SW 1271 (cell line): Measurements from ENCODE around the gene LRRC53.

ENCODE experiments used
- DNase-seq, 2 experiments: peaks; one replicate each; lab custom pipeline; 2025; lab: John Stamatoyannopoulos, UW

Gene LRRC53

DNA sequence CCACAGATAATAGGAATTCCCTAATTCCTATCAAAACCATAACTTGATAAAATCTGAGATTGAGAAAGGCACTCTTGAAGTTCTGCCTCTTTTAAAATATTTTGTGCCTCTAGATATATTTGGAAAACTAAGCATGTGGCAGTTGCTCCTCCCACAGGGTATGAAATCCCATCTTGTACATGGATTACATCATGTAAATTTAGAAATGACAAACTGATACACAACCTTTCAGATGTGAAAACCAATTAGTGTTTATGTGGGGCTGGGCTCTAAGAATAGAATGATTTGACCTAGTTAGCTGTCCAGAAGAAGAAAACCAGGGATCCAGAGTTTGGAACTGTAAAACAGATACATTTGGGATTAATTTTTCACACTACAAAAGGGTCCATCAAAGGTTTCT, 15.7 kb downstream of the LRRC53 start:
- DNase-seq: no peak

DNA sequence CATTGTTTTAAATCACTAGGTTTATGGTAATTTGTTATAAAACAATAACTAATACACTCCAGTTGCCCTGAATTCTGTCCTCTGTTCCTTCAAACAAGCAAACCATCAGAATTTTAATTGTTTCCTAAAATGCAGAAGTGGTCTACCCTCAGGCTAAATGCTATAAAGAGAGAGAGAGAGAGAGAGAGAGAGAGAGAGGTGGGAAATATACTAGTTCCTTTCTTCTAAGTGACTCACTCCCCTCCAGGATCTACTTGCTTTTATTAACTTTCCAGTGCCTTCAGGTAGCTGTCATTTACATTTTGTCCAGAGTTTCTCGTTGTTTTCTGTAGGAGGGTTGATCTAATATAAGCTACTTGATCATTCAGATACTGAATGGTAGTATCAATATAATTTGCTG, 26.4 kb downstream of the LRRC53 start:
- DNase-seq: no peak

DNA sequence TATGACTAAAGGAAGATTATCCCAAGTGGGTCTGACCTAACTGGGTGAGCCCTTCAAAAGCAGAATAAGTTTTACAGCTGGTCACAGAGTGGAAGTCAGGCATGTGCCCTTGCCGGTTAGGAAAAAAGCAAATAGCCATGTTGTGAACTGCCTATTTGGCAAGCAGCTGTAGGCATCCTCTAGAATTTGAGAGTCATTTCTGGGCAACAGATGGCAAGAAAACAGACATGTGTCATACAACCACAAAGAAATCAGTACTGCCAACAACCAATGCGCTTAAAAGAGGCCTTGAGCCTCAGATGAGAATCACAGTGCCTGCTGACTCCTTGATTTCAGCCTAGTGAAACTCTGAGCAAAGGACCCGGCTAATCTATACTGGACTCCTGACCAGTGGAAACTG, 26.8 kb downstream of the LRRC53 start:
- DNase-seq: no peak

DNA sequence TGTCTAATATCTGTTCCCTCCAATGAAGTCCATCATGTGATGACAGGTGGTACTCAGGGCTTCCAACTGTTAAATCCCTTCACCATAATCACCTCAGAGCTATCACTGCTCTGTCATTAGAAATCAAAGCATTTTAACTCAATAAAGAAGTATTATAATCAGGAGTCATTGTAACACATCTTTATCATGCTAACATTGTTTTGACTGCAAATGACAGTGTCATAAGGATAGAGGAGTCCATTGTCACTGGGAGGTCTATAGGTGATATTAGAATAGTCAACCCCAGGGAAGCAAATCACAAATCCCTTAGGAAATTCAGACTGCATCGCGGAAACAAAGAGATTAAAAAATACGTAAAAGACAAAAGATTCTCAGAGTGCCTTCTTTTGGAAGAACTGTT, 30.8 kb downstream of the LRRC53 start:
- DNase-seq: no peak

DNA sequence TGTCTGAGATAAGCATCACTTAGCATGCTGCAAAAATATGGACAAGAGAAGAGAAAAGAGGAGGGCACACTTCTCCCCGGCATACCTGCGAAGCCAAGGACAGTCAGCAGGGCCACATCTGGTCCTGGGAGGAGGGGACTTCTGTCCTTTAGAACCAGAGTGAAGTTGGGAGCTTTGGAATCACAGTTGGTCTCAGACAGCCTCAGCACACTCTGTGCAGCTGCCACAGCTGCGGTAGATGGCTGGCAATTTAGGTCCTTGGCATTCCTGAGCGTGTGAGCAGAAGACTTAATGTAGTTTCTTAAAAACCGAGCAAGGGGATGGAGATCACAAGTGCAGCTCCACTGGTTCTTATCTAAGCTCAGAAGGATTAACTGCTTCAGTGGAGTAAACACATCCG, 32.3 kb downstream of the LRRC53 start:
- no peak for DNase-seq

DNA sequence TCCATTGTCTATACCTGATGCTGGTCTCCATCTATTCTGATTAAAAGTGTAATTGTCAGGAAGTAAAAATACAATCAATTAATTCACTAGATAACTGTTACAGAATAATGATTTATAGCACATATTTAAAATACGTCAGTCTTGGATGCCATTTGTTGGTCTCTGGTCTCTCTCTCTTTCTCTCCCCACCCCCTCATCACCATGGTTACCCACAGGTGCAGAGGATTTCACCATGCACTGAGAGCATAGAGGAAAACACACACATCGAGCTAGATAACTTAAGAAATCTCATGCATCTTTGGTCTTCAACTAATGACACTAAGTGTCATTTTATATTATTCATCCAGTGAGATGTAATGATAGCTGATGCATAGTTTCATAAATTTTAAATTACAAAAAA, 33.4 kb downstream of the LRRC53 start:
- no peak for DNase-seq

DNA sequence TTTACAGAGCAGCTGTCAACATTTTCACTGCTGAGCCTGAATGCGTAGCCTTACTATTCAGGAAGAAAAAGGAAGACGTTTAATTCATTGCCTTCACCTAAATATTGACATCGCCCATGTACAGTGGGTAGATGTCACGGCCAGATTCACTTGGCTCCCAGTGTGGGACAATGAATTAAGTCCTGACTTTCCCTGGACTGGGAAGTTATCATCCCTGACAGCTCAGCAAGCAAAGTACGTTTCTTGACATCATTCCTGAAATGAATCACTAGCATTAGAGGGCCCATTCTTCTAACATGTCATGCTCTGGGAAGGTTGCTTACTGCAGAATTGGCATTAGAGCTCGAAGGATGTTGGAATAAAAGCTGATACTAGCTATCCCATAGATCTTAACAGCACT, 37.8 kb downstream of the LRRC53 start:
- no peak for DNase-seq

DNA sequence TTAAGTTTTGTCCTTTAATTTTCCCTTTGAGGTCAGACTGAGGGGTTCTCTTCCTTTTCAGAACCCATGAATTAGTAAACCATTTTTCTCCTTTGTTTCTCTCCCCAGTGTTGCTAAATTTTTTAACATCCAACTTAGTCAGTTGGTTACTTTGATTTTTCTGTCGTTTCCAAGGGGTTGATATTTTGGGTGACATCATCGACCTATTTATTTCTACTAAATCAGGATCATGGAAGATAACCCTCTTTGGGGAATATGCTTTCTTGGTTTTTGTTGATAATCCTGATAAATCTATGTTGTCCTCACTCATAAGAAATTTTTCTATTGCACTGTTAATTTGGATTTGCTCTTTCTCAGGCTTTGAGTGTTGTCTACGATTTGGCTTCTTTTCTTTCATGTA, 40.9 kb downstream of the LRRC53 start:
- no peak for DNase-seq

DNA sequence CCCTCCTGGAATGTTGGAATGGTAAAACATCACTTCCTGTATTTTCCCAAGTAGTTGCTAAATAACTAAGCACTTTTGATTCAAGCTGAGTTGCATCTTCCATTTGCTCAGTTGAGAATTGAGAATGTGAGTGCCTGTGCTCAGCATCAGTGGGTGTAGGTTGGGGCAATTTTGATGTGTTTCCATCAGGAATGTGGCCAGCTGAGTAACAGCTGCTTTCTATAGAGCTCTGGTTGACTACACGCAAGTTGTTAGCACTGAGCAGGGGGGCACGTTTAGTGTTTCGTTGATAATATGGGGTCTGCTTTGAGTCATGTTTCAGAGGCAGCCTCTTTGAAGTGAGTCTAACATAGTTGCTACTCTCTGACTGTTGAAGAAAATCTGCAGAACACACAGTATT, 41.5 kb downstream of the LRRC53 start:
- DNase-seq: no peak

DNA sequence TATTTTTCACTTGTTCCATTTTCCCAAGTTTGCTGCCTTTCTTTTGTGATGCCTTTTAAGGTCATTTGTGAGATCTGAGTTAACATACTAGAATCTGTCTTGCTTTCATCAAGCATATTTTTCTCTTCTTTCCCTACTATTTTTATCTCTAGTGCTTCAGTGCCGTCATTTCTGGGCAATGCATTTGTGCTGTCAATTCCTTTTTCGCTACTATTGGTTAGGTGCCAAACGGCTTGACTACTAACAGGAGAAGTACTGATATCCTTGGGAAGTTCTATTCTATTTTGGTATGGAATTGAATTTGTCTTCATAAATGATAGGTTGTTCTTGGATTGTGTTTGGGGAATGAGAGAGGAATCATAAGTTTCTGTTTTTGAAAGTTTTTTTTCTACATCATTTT, 42.2 kb downstream of the LRRC53 start:
- no peak for DNase-seq

DNA sequence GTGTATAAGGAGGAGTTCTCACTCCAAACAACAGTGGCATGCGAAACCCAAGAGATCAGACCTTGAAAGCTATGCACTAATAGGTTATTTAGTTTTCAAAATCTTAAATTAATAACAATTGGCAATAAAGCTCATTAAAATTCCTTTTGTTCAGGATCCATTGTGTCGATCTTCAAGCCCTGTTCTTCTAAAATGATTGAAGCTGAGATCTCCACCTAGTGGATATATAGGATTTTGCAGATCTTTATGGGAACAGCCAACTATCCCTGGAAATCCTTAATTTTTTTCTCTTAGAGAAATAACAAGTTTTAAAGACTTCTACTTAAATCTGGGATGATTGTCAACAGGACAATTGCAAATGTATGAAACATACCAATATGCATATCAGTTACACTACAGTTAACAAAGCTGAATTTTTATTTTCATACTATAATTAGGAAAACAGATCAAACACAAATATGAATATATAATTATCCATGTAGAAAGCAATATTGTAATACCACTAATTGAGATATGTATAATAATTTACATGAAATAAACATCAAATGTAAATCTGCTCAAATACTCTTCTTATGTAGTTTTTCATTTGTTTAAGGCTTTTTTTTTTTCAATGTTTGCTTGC, 43.3 kb downstream of the LRRC53 start:
- DNase-seq: peak in 1 of 2 experiments; percentile 42

DNA sequence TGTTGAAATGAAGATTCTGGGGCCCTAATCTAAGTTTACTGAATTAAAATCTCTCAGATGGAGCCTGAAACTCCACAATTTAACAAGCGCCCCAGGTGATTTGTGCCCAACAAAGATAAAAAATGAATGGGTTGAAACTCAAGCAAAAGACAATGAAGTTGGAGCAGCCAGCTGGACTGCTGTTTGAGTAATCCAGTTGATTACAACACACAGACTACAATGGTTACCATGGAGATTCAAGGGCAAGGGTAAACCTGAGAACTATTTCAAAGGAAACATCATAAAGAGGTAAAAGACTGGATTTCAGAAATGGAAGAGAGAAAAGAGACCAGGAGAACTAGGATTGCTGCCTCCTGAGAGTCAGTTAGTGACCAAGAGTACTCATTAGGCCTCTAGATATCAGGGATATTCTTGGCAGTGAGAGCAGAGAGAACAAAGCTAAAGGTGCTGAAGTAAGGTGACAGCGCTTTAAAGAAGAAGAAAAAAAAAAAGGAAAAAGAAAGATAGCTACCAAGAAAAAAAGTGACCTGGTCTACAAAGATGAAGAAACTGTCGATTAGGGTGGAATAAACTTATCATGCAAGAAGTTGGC, 44.5 kb downstream of the LRRC53 start:
- DNase-seq: no peak

DNA sequence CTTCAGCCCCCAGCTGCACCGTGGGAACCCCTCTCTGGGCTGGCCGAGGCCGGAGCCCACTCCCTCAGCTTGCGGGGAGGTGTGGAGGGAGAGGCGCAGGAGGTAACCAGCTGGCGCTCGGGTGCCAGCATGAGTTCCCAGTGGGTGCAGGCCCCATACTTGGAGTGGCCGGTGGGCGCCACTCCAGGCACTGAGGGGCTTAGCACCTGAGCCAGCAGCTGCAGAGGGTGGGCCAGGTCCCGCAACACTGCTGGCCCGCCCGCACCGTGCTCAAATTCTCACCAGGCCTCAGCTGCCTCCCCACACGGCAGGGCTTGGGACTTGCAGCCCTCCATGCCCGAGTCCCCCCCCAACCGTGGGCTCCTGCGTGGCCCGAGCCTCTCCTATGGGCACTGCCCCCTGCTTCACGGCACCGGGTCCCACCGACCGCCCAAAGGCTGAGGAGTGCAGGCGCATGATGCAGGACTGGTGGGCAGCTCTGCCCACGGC, 47.2 kb downstream of the LRRC53 start:
- no peak for DNase-seq

DNA sequence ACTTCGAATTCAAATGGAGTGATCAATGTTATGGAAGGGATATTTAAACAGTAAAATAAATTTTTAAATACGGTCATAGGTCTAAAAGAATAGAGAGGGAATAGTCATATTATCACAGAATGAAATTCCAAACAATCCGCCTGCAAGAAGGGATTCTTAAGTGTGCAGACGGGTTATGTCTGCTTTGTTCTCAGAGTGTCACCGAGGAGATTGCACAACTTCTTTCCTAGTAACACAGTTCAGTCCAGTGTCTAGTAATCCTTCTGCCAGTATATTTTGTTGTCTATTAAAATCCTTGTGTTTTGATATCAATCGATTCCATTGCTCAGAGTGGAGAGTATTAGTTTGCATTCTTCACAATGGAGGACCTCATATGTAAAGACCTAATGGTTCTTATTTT, 48.4 kb downstream of the LRRC53 start:
- no peak for DNase-seq

DNA sequence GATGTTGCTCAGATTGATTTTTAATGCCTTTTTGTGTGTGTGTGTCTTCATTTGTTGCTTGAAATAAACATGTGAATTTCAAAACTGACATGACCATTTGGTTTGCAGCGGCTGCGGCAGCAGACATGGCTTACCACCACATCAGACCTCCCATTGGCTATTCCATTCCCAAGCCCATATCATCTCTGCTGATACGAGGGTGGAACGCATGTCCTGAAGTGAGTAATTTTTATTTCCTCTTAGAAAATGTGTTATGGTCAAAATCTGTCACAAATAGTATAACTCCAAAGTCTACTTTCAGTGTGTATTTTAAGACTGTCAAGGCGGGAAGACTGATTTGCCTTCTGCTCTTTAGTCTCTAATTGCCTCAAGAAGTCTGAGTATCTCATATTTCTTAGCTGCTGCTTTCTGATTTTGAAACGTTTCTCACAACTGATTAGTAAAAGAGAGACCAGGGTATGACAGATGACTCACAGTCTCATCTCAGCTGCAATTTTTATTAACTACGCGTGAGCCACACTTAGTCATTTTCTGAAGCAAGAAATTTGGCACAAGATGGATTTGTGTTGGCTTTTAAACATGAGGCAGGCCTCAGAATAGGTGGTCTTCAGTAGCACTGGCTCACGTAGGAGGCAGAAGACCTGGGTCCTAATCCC, 49.0 kb downstream of the LRRC53 start:
- no peak for DNase-seq

DNA sequence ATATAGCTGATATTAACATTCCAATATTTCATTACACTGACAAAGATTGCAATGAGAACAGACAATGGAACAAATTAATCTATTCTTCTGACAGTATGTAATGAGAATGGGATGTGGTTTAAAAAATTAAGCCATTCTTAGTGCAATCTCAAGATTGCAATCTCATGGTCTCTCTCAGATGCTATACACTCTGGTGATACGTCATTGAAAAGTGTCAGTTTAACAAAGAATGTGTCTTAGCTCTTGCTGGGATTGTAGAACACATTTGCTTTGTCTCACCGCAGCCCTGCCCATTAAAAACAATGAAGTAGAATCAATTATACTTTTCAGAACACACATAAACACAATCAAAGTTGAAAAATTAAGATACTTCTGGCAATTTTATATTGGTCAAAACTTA, 55.2 kb downstream of the LRRC53 start:
- no peak for DNase-seq

DNA sequence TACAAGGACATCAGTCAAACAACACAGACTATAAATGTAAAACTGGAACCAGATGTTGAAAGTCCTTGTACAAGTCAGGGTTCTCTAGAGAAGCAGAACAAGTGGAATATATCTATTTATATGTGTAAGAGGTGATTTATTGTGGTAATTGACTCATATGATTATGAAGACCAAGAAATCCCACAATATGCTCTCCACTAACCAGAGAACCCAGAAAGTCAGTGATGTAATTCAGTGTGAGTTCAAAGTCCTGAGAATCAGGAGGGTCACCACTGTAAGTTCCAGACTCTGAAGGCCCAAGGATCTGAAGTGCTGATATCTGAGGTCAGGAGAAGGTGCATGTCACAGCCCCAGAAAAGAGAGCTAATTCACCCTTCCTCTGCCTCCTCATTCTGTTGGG, 57.0 kb downstream of the LRRC53 start:
- DNase-seq: no peak

DNA sequence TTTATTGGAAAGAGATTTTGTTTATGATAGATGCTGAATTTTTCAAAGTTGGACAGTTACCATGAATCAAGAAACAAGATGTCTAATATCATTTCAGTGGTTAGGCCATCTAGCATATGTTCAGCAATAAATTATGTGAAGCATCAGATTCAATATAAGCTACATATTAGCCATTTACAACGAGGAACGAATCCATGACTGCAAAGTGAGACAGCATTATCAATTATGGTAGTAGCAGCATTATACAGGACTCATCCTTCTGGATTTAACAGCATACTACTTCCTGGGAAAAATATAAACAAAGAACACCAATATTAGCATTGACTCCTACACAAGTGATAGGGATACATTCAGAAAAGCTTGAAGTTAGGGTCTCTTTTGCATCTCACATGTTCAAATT, 59.1 kb downstream of the LRRC53 start:
- no peak for DNase-seq

DNA sequence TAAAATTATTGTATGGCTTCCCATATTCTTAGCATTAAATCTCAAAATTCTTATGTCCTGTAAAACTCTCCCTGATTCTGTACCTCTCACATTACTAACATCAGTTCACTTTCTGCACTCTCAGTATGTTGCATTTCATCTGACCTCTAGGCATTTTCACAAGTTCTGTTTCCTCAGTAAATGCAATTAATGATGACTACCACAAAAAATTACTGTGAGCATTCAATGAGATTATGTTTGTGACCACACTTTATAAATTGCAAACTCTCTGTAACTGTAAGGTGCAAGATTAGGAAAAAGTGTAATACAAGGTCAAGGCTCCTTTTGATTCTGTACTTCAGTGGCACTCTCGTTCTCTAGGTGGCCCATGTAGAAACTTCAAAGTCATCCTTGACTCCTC, 60.4 kb downstream of the LRRC53 start:
- DNase-seq: no peak

DNA sequence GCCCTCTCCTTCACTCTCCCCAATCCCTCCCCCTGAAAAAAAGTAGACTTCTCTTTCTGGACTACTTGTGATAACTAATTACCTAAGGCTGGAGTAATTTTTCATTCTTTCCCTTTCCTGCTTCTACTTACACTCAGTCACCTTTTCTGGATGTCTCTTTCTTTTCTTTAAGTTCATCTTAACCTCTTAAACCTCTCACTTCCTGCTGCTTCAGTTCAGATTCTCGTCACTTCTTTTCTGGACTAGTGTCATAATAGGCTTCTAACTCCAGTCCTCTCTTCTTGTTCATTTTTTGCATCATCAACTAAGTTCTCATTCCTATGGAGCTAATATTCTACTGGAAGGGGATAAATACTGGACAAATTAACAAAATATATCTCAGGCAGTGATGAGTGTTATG, 75.4 kb downstream of the LRRC53 start:
- no peak for DNase-seq

DNA sequence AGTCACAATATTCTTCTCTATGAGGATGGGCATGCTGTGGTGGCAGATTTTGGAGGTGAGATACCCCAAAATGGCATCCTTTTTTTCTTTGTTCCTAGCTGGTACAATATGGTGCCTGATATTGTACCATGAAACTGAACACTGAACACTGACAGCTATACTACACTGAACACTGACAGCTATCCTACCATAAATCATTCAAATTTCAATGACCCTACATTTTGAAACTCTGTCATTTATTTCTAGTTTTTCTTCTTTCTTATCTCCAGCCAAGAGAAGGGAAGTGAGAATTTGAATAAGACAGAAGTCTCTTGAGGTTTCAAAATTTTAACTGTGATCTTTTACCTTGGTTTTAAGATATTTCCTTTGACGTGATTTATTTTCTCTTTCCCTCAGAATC, 76.3 kb downstream of the LRRC53 start:
- DNase-seq: no peak

DNA sequence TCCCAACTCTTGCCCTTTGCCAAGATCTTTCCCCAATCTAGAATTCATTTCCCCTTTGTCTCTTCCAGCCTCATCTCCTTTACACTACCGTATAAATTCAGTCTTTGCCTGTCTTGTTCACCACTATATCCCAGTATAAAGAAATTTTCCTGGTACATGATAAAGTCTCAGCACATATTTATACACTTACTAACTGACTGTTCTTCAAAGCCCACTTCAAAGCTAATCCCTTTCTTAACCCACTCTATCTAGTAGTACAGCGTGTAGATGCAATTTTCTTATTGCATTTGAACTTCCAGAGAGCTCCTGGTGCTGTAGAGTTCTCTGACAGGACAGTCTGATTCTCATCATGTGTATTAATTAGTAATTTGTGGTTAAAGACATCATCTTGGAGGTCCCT, 78.1 kb downstream of the LRRC53 start:
- DNase-seq: no peak

DNA sequence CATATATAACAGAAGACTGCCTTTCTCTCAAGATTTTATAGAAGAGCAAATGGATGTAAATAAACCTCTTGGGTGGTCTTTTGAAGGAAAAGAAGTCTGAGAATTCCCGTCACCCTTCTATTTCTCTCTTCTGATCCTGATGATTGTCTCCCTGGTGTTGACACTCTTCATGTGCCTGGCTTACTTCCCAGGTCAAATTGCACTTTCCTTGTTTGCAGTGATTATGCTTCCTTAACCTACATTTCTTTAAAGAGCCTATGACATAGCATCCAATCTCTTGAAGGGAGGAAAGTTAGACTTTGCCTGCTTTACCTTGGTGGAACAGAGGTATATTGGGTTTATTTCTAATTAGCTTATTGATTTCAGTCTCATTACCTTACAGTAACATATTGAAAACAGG, 80.1 kb downstream of the LRRC53 start:
- no peak for DNase-seq

DNA sequence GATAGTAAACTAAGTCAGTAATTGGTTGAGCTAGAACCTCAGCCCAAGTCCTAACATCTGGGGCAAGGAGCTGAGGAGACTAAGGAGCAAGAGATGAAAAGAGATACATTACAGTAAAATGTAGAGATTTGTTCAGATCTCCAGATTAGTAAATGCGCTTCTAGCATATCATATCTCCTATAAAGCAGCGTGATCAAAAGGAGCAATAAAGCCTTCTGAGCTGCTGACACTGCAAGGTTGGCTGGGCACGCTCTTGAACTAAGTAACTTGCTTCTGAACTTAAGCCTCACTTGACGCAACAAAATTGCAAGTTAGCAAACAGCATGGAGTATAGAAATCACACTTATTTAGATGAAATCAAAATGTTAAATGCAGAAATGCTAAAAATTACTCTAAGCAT, 80.9 kb downstream of the LRRC53 start:
- DNase-seq: no peak
